Measurements from ENCODE around the gene RCBTB1.
A peak's percentile ranks its signal among the peaks of the same experiment; 100 is the strongest.

Gene RCBTB1

DNA sequence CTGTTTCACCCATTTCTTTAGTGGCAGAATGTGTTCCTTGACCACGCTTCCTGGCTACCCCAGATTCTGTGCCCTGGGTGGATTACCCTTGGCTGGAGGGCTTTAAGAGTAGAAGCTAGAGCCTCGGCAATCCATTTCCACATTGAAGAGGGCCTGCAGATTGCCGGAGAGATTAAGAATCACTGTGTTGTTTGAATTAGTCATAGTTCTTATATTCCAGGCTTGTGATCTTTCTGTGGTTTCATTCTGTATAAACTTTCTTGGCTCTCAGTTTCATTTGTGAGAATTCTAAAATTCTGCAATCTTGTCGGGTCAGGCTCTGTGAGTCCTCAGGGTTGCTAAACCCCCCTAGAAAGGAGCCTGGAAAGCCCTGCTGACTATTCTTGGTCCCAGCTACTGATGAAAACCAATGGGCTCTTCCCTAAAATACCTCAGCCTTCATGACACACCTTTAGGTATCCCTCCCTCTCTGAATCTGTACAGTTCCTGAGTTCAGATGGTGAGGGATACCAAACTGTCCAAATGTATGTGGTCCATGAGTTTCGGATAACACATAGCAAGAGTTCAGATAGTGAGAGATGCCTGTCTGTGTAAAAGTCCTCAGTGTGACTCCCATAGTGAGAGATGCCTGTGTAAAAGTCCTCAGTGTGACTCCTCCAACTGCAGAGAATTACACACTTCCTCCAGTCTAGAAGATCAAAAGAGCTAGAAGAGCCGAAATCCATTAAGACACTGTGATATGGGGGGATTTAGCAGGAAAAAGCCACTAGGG lies 85.3 kb downstream of the RCBTB1 start:
- peak; percentile 37 for DNase-seq

DNA sequence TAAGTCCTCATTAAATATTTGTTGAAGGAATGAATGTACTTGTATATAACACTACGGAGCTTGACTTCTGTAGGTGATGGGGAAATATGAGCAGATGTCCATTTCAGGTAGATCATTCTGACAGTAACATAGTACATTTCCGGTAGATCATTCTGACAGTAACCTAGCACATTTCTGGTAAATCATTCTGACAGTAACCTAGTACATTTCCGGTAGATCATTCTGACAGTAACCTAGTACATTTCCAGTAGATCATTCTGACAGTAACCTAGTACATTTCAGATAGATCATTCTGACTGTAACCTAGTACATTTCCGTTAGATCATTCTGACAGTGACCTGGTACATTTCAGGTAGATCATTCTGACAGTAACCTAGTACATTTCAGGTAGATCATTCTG lies 87.2 kb downstream of the RCBTB1 start:
- DNase-seq, result peak; percentile 27

DNA sequence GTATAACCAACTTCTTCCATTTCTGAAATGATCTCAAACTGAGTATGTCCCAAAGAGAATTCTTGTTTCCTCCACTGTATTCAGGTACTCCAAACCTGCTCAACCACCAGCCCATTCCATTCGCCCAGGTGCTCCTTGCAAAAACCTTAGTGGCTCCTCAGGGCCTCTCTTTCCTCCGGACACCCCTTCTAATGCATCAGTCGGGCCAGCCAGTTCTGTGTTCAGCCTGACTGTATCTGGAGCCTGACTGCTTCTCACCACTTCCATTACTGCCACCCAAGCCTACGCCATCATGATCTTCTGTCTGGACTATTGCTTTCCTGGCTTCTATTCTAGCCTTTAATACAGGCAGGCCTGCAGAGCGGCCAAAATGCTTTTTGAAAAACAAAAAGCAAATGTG lies 88.1 kb downstream of the RCBTB1 start:
- DNase-seq, result no peak

DNA sequence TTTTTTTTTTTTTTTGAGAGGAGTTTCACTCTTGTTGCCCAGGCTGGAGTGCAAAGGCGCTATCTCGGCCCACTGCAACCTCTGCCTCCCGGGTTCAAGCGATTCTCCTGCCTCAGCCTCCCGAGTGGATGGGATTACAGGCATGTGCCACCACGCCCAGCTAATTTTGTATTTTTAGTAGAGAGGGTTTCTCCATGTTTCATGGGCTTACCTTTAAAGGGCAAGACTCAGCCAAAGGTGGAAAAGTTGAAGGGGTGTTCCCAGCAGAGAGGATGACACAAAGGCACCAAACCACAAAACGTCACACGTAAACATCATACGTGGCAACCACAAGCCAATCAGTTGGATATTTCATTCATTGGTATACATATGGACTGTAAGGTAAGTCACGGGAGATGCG lies 88.5 kb downstream of the RCBTB1 start:
- DNase-seq, result peak; percentile 65

DNA sequence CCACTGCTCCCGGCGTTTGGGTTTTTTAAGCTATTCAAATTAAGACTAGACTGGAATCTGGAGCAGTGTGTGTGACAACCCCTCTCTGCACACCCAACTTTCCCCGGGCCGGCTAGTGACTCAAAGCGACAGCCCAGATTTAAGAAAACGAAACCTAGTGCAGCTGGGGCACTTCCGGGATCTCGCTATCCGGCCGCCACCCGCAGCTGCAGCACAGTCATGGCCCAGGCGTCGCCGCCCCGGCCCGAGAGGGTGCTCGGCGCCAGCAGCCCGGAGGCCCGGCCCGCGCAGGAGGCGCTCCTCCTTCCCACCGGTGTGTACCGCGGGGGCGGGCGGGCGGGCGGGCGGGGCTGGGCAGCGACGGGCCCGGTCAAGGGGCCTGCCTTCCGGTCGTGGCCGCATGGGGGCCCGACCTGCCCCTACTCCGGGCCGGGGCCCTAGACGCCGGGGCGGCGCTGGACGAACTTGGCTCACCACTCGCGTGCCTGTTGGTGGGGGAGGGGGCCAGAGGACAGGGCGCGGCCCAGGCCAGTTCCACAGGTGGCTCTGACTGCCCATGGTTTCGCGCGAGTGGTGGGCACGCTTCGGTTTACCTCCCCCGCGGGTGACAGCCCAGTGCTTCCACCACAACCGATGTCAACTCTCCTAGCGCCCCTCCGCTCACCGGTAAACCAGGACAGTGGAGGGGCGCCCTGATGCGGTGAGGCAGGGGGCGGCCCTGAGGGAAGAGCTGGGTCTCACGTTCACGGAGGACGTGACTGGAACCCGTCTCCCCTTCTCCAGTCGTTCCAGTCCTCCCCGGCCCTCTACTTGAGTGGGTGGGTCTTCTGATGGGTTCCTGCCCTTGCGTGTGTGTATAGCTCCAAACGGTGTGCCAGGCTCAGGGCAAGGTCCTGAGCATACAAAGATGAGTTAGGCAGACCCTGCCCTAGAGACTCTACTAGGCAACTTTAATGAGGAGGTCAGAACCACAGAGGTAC lies 89.3 kb downstream of the RCBTB1 start, which contains the start of gene PHF11:
Gene PHF11 (plus strand): TSS at position 171 of the 980 bp plus-strand sequence. CDS start 49 bp downstream, at position 220.
- DNase-seq, result peak; percentile 94

DNA sequence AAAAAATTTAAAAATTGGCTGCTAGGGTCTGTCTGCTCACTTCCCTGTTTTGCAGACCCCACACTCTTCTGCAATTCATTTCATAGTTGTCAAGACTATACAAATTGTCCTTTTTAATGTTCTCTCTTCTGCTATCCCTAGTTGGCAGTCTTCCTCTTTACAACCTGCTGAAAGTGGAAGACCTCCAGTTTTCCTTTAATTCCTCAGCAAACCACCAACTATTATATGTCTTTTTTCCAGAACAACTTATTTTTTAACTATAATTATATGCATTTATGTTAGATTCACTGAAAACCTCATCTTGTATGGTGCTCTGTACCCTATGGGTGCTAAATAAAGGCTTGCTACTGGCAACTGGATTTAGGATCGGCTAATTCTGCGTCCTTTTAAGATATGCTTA lies 90.7 kb downstream of the RCBTB1 start:
- DNase-seq, result no peak

DNA sequence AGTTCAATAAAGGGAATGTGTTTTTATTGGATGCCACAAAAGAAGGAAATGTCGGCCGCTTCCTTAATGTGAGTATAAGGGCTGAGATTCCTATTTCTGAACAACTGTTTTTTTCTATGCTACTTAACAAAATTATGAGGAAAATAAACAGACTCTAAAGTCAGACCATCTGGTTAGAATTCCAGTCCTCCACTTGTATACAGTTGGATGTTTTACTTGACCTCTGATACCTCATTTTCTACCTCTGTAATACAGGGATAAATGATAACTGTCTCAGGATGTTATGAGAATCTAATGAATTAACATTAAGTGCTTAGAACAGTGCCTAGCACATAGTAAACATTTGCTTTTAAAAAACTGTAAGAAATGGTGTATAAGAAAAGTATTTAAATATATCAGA lies 96.8 kb downstream of the RCBTB1 start:
- no peak for DNase-seq

Measured in activated CD4-positive, alpha-beta T cell treated with anti-CD3 and anti-CD28 coated beads, Interleukin-2, amount 50 U/mL, for 16 hours (primary cell).